Urothelium cell line (cell line): ENCODE data around the gene CINP.
"Not testable (repeated sequence)": the region's sequence is repeated elsewhere in the genome, so short reads cannot be mapped to it uniquely, and the experiment has no call there.

Source experiments
- DNase-seq: peaks from one replicate; pipeline ENCODE4 v3.0.0; 2011; ENCODE audit warnings: low spot score, mixed read lengths
- FAIRE-seq: peaks from 2 replicates; lab custom pipeline; 2011; peaks lifted over from hg19 to GRCh38; lab: Jason Lieb, UNC

The CINP gene

GRCh38 chr14:102356280-102356679, 6.4 kb downstream of the CINP start:
- no peak for DNase-seq
- FAIRE-seq, result no peak

- DNase-seq, result no peak
- no peak for FAIRE-seq
Measured at GRCh38 chr14:102353126-102353619, 9.5 kb downstream of the CINP start.

GRCh38 chr14:102352213-102352612, 10.5 kb downstream of the CINP start:
- DNase-seq (no peak), FAIRE-seq (no peak)

- DNase-seq, FAIRE-seq: not testable (repeated sequence)
Measured at GRCh38 chr14:102351593-102351992, 11.1 kb downstream of the CINP start.

GRCh38 chr14:102351023-102351422, 11.7 kb downstream of the CINP start:
- DNase-seq (no peak), FAIRE-seq (no peak)

GRCh38 chr14:102348376-102348775, 14.3 kb downstream of the CINP start:
- FAIRE-seq (no peak), DNase-seq (no peak)

GRCh38 chr14:102346645-102347044, 16.0 kb downstream of the CINP start:
- FAIRE-seq, result no peak

GRCh38 chr14:102345232-102345631, 17.5 kb downstream of the CINP start:
- DNase-seq, result no peak
- no peak for FAIRE-seq

More at GRCh38 chr14:102346645-102347044, 16.0 kb downstream of the CINP start:
- no peak for DNase-seq

GRCh38 chr14:102344485-102344884, 18.2 kb downstream of the CINP start:
- FAIRE-seq (no peak), DNase-seq (no peak)

GRCh38 chr14:102344084-102344483, 18.6 kb downstream of the CINP start:
- DNase-seq (no peak), FAIRE-seq (no peak)

GRCh38 chr14:102342238-102342637, 20.5 kb downstream of the CINP start:
- FAIRE-seq, result no peak
- no peak for DNase-seq

GRCh38 chr14:102341566-102341965, 21.1 kb downstream of the CINP start:
- FAIRE-seq (no peak), DNase-seq (no peak)

GRCh38 chr14:102338724-102339123, 24.0 kb downstream of the CINP start:
- no peak for DNase-seq
- no peak for FAIRE-seq

- FAIRE-seq, result no peak
- no peak for DNase-seq
Measured at GRCh38 chr14:102335163-102335562, 27.5 kb downstream of the CINP start.

GRCh38 chr14:102333795-102334705, 28.6 kb downstream of the CINP start:
- DNase-seq (no peak), FAIRE-seq (no peak)

- DNase-seq, result no peak
- no peak for FAIRE-seq
Measured at GRCh38 chr14:102333390-102333789, 29.3 kb downstream of the CINP start.

GRCh38 chr14:102330806-102331205, 31.9 kb downstream of the CINP start:
- FAIRE-seq, result no peak

GRCh38 chr14:102329381-102329780, 33.3 kb downstream of the CINP start:
- FAIRE-seq, DNase-seq: not testable (repeated sequence)

More at GRCh38 chr14:102330806-102331205, 31.9 kb downstream of the CINP start:
- DNase-seq, result no peak

GRCh38 chr14:102326583-102326982, 36.1 kb downstream of the CINP start:
- no peak for DNase-seq
- no peak for FAIRE-seq

GRCh38 chr14:102325791-102326345, 36.8 kb downstream of the CINP start:
- DNase-seq (peak; percentile 38), FAIRE-seq (no peak)

GRCh38 chr14:102323102-102323501, 39.6 kb downstream of the CINP start:
- DNase-seq (peak; percentile 44), FAIRE-seq (no peak)
